H9 (cell line): Measurements from ENCODE around the gene ADIRF. TPM values are rescaled to one million over a fixed set of nuclear protein-coding genes. Genes with fewer than 3 reads are reported as not detected.

Experiments used
- DNase-seq: peaks from one replicate; pipeline ENCODE4 v3.0.0-alpha.2; 2017
- H2AFZ ChIP-seq: one replicate; pipeline ENCODE4 v1.6.1; 2013; ENCODE audit warnings: mild to moderate bottlenecking, low read length, control low read depth, moderate library complexity
- H2AK5ac ChIP-seq: 2 replicates; pipeline ENCODE4 v1.6.1; 2013; ENCODE audit warnings: low read length, control low read depth, mixed read lengths; ENCODE audit not compliant: insufficient read length
- H2BK120ac ChIP-seq: one replicate; pipeline ENCODE4 v1.6.1; 2013; ENCODE audit warnings: low read depth, mild to moderate bottlenecking, low read length, control low read depth, inconsistent platforms; ENCODE audit not compliant: poor library complexity, severe bottlenecking
- H2BK12ac ChIP-seq: 2 replicates; pipeline ENCODE4 v1.6.1; 2013; ENCODE audit warnings: low read length, control low read depth, mixed read lengths, low read depth; ENCODE audit not compliant: insufficient read length
- H2BK15ac ChIP-seq: 2 replicates; pipeline ENCODE4 v1.6.1; 2013; ENCODE audit warnings: low read depth, low read length, control low read depth
- H2BK20ac ChIP-seq: one replicate; pipeline ENCODE4 v1.6.1; 2013; ENCODE audit warnings: low read depth, mild to moderate bottlenecking, low read length, control low read depth, inconsistent platforms; ENCODE audit not compliant: poor library complexity, severe bottlenecking
- H2BK5ac ChIP-seq: 2 replicates; pipeline ENCODE4 v1.6.1; 2013; ENCODE audit warnings: low read length, control low read depth, mixed read lengths; ENCODE audit not compliant: insufficient read length
- H3K14ac ChIP-seq: 2 replicates; pipeline ENCODE4 v1.6.1; 2013; ENCODE audit warnings: low read length, control low read depth; ENCODE audit not compliant: insufficient read depth
- H3K18ac ChIP-seq: 2 replicates; pipeline ENCODE4 v1.6.1; 2013; ENCODE audit warnings: low read depth, mild to moderate bottlenecking, mixed read lengths, low read length, control low read depth; ENCODE audit not compliant: insufficient read length
- H3K23ac ChIP-seq: 2 replicates; pipeline ENCODE4 v1.6.1; 2013; ENCODE audit warnings: low read length, control low read depth, mixed read lengths, low read depth; ENCODE audit not compliant: insufficient read length
- H3K23me2 ChIP-seq: 2 replicates; pipeline ENCODE4 v1.6.1; 2013; ENCODE audit warnings: low read depth, mild to moderate bottlenecking, mixed read lengths, low read length, control low read depth; ENCODE audit not compliant: insufficient read length, poor library complexity, severe bottlenecking
- H3K27ac ChIP-seq: 2 replicates; pipeline ENCODE4 v1.5.1; 2013; ENCODE audit warnings: low read length, control low read depth, mixed read lengths, low read depth; ENCODE audit not compliant: insufficient read length
- H3K27me3 ChIP-seq: 2 replicates; pipeline ENCODE4 v1.6.1; 2013; ENCODE audit warnings: low read length, control low read depth, inconsistent platforms; ENCODE audit not compliant: insufficient read depth
- H3K4ac ChIP-seq: 2 replicates; pipeline ENCODE4 v1.6.1; 2013; ENCODE audit warnings: low read depth, mild to moderate bottlenecking, control low read depth, inconsistent platforms, low read length, moderate library complexity
- H3K4me1 ChIP-seq: 2 replicates; pipeline ENCODE4 v1.6.1; 2013; ENCODE audit warnings: low read length, control low read depth, inconsistent platforms; ENCODE audit not compliant: insufficient read depth
- H3K4me2 ChIP-seq: 2 replicates; pipeline ENCODE4 v1.6.1; 2013; ENCODE audit warnings: low read length, control low read depth, mixed read lengths; ENCODE audit not compliant: insufficient read length, insufficient read depth
- H3K56ac ChIP-seq: 2 replicates; pipeline ENCODE4 v1.6.1; 2013; ENCODE audit warnings: low read depth, mild to moderate bottlenecking, mixed read lengths, low read length, control low read depth; ENCODE audit not compliant: insufficient read length
- H3K79me1 ChIP-seq: 2 replicates; pipeline ENCODE4 v1.6.1; 2013; ENCODE audit warnings: low read depth, mild to moderate bottlenecking, moderate library complexity, low read length, control low read depth, inconsistent platforms; ENCODE audit not compliant: insufficient read depth, poor library complexity, severe bottlenecking
- H3K79me2 ChIP-seq: 2 replicates; pipeline ENCODE4 v1.6.1; 2013; ENCODE audit warnings: low read length, control low read depth, inconsistent platforms; ENCODE audit not compliant: insufficient read depth
- H3K9ac ChIP-seq: 2 replicates; pipeline ENCODE4 v1.6.1; 2013; ENCODE audit warnings: low read length, control low read depth, mixed read lengths; ENCODE audit not compliant: insufficient read length; ENCODE audit errors: extremely low read depth
- H3K9me3 ChIP-seq: one replicate; pipeline ENCODE4 v1.6.1; 2013; ENCODE audit warnings: low read depth, low read length, inconsistent platforms; ENCODE audit not compliant: control insufficient read depth
- H3T11ph ChIP-seq: one replicate; pipeline ENCODE4 v1.6.1; 2013; ENCODE audit warnings: mild to moderate bottlenecking, low read length, control low read depth, inconsistent platforms
- H4K20me1 ChIP-seq: one replicate; pipeline ENCODE4 v1.6.1; 2013; ENCODE audit not compliant: control insufficient read depth, insufficient read length, insufficient read depth
- H4K5ac ChIP-seq: 2 replicates; pipeline ENCODE4 v1.6.1; 2013; ENCODE audit warnings: low read depth, mild to moderate bottlenecking, mixed read lengths, low read length, control low read depth; ENCODE audit not compliant: insufficient read length
- H4K8ac ChIP-seq: replicated peaks from 2 replicates; pipeline ENCODE4 v1.6.1; 2013; ENCODE audit warnings: low read length, control low read depth, mixed read lengths, low read depth; ENCODE audit not compliant: insufficient read length
- H4K91ac ChIP-seq: 2 replicates; pipeline ENCODE4 v1.6.1; 2013; ENCODE audit warnings: low read depth, mild to moderate bottlenecking, moderate library complexity, mixed read lengths, low read length, control low read depth; ENCODE audit not compliant: insufficient read length
- H3K27ac Mint-ChIP-seq, 3 experiments: 2 replicates in 2 of 3; 3 replicates in 1 of 3; pipeline ENCODE4 v1.8.0; 2020 to 2021; ENCODE audit warnings: mixed read lengths in 3 of 3, mild to moderate bottlenecking in 1 of 3, moderate library complexity in 1 of 3
- H3K27me3 Mint-ChIP-seq: 2 replicates; pipeline ENCODE4 v1.8.0; 2021; ENCODE audit warnings: low read depth, mild to moderate bottlenecking, moderate library complexity, mixed read lengths
- H3K36me3 Mint-ChIP-seq, 3 experiments: 2 replicates in 2 of 3; 3 replicates in 1 of 3; pipeline ENCODE4 v1.8.0; 2020 to 2021; ENCODE audit warnings: low read depth in 3 of 3, mixed read lengths in 3 of 3; ENCODE audit not compliant: insufficient read depth in 1 of 3
- H3K4me1 Mint-ChIP-seq, 2 experiments: 2 replicates each; pipeline ENCODE4 v1.8.0; 2020; ENCODE audit warnings: mixed read lengths in 2 of 2
- H3K4me3 Mint-ChIP-seq, 2 experiments: 2 replicates in 1 of 2; 3 replicates in 1 of 2; pipeline ENCODE4 v1.8.0; 2020 to 2021; ENCODE audit warnings: mild to moderate bottlenecking in 2 of 2, mixed read lengths in 2 of 2, moderate library complexity in 1 of 2
- H3K9me3 Mint-ChIP-seq, 2 experiments: 2 replicates in 1 of 2; 3 replicates in 1 of 2; pipeline ENCODE4 v1.8.0; 2020; ENCODE audit warnings: mild to moderate bottlenecking in 2 of 2, mixed read lengths in 2 of 2, moderate library complexity in 1 of 2
- WGBS: extraction: QIAGEN DNeasy Blood & Tissue Kit; methylation state at CpG from one replicate; pipeline ENCODE4 v1.1.7; 2013; ENCODE audit warnings: missing lambda C conversion rate, low lambda C conversion rate, mixed read lengths; ENCODE audit not compliant: insufficient read length; ENCODE audit errors: extremely low coverage; 5-methylcytosine and 5-hydroxymethylcytosine counted together
- total RNA-seq: library from RNA; stranded (reverse); gene quantifications from 2 replicates; pipeline ENCODE4 v1.2.1, GENCODE V29; 2021
- TF ChIP-seq, protein P1 (sequence below): fragments of 200-600 bp; sonication (generic); conservative IDR thresholded peaks from 3 replicates; pipeline ENCODE4 v1.8.0; 2021; ENCODE audit warnings: antibody characterized with exemption, mild to moderate bottlenecking

ADIRF gene
- total RNA-seq, 1 experiment from 2014 or later = not detected

DNA sequence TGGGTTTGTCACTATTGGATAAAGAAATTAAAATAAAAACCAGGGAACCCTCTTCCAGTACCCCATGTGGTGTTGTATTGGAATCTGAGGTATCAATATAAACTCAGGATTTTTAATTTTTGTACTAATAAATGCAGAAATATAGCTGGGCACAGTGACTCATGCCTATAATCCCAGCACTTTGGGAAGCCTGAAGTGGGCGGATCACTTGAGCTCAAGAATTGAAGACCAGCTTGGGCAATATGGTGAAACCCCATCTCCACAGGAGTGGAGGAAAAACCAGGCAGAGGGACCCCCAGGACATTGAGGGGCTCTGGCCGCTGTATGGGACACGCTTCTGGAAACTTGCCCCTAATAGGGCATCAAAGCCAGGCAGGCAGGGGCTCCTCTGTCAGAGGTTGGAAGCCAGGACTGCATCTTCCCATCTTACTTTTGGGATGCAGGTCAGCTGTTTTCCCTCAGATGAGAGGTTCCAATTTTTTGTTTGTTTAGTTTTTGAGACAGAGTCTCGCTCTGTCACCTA, 11.1 kb downstream of the ADIRF start:
- H2BK15ac ChIP-seq = no peak overlapping the region
- no peak overlapping the region for H3K56ac ChIP-seq
- no peaks in the 10 kb centered on the region for H3K79me2 ChIP-seq
- H3K9me3 ChIP-seq = no peaks in the 10 kb centered on the region
- peaks cover 1% of the 10 kb centered on the region for H3K27me3 Mint-ChIP-seq
- no peak overlapping the region for H3K23ac ChIP-seq
- no peak overlapping the region for H2AFZ ChIP-seq
- H2BK20ac ChIP-seq = no peak overlapping the region
- H3K27me3 ChIP-seq = 0 out of 2 replicates have a peak, but pooled peaks cover 2% of the 10 kb centered on the region
- H3K4me1 ChIP-seq = no peaks in the 10 kb centered on the region
- no peak overlapping the region for H3K27ac Mint-ChIP-seq
- H3K14ac ChIP-seq = no peak overlapping the region
- no peak overlapping the region for H3K4ac ChIP-seq
- TF ChIP-seq, protein P1, sequence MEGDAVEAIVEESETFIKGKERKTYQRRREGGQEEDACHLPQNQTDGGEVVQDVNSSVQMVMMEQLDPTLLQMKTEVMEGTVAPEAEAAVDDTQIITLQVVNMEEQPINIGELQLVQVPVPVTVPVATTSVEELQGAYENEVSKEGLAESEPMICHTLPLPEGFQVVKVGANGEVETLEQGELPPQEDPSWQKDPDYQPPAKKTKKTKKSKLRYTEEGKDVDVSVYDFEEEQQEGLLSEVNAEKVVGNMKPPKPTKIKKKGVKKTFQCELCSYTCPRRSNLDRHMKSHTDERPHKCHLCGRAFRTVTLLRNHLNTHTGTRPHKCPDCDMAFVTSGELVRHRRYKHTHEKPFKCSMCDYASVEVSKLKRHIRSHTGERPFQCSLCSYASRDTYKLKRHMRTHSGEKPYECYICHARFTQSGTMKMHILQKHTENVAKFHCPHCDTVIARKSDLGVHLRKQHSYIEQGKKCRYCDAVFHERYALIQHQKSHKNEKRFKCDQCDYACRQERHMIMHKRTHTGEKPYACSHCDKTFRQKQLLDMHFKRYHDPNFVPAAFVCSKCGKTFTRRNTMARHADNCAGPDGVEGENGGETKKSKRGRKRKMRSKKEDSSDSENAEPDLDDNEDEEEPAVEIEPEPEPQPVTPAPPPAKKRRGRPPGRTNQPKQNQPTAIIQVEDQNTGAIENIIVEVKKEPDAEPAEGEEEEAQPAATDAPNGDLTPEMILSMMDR = no peak
- H3K36me3 Mint-ChIP-seq = no peaks in the 10 kb centered on the region
- no peak overlapping the region for H2BK120ac ChIP-seq
- H3K9me3 Mint-ChIP-seq = no peaks in the 10 kb centered on the region
- H3K23me2 ChIP-seq = no peaks in the 10 kb centered on the region
- H3K79me1 ChIP-seq = no peaks in the 10 kb centered on the region
- H3K4me1 Mint-ChIP-seq = peaks cover 13 to 15% of the 10 kb centered on the region in 2 experiments
- no peak overlapping the region for H2BK5ac ChIP-seq
- no peak overlapping the region for H3K9ac ChIP-seq
- no peak overlapping the region for H4K91ac ChIP-seq
- H3K27ac ChIP-seq = no peak overlapping the region
- no peak overlapping the region for H3T11ph ChIP-seq
- no peaks in the 10 kb centered on the region for H4K20me1 ChIP-seq
- no peak overlapping the region for H4K5ac ChIP-seq
- H2AK5ac ChIP-seq = no peak overlapping the region
- H3K18ac ChIP-seq = no peak overlapping the region
- no peak for DNase-seq
- no peak overlapping the region for H3K4me3 Mint-ChIP-seq
- H3K4me2 ChIP-seq = no peak overlapping the region
- no CpG with 5 or more reads among the region's 4 CpGs for WGBS
- H4K8ac ChIP-seq = no peak overlapping the region
- no peak overlapping the region for H2BK12ac ChIP-seq
